ENCODE data around the gene STXBP5.

STXBP5 gene

GRCh38 chr6:147244832-147245231 is 40.6 kb downstream of the STXBP5 start (continued):
- TF ChIP-seq GLI2 (tag by site-specific recombination; IDR thresholded peaks at IDR 0.05; ENCODE audit: borderline replicate concordance, low read depth) (no peak), ZNF280D (tag by site-specific recombination; IDR thresholded peaks at IDR 0.05) (no peak), REPIN1 (tag by site-specific recombination; IDR thresholded peaks at IDR 0.05; ENCODE audit: low read depth) (no peak)

- POLR2A ChIA-PET, result no interaction called here
- no peaks in the 10 kb centered on the region for H3K4me1 ChIP-seq (ENCODE audit: control insufficient read depth, insufficient read depth, low read length)
- H3K9me3 ChIP-seq (ENCODE audit: control insufficient read depth, insufficient read depth, low read depth, low read length), result no peaks in the 10 kb centered on the region
- H3K4me3 ChIP-seq (ENCODE audit: low read depth, low read length), result no peak overlapping the region
- H3K27ac ChIP-seq (ENCODE audit: extremely low read depth, low read depth, low read length), result no peak overlapping the region
- H3K36me3 ChIP-seq (ENCODE audit: control insufficient read depth in 2 of 2, insufficient read depth in 1 of 2, low read length in 2 of 2), result peaks cover 0 to 29% of the 10 kb centered on the region in 2 experiments; a peak in 2 of 3 replicates
- TF ChIP-seq, protein P1, sequence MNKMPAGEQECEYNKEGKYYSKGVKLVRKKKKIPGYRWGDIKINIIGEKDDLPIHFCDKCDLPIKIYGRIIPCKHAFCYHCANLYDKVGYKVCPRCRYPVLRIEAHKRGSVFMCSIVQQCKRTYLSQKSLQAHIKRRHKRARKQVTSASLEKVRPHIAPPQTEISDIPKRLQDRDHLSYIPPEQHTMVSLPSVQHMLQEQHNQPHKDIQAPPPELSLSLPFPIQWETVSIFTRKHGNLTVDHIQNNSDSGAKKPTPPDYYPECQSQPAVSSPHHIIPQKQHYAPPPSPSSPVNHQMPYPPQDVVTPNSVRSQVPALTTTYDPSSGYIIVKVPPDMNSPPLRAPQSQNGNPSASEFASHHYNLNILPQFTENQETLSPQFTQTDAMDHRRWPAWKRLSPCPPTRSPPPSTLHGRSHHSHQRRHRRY (tag by site-specific recombination; IDR thresholded peaks at IDR 0.05), result no peak
- TF ChIP-seq ZNF2 (tag by site-specific recombination; IDR thresholded peaks at IDR 0.05) (no peak), ZNF600 (tag by site-specific recombination; IDR thresholded peaks at IDR 0.05) (no peak), SETDB1 (IDR thresholded peaks at IDR 0.05; ENCODE audit: insufficient read length, low read length) (no peak), ZNF121 (tag by site-specific recombination; IDR thresholded peaks at IDR 0.05) (no peak), ZNF473 (tag by site-specific recombination; IDR thresholded peaks at IDR 0.05) (no peak), ZFP37 (tag by site-specific recombination; IDR thresholded peaks at IDR 0.05) (no peak), ZNF184 (tag by site-specific recombination; IDR thresholded peaks at IDR 0.05) (no peak), INSM2 (tag by site-specific recombination; IDR thresholded peaks at IDR 0.05) (no peak), ZBTB1 (tag by site-specific recombination; IDR thresholded peaks at IDR 0.05) (no peak)
- CTCF ChIA-PET, result interaction anchor here (0.8 kb wide), 1 partner anchor 16 kb away, joined by 3 read pairs; no protein-coding TSS in a partner anchor
These were observed 41.5 kb downstream of the STXBP5 start for GRCh38 chr6:147245693-147246092.

DNA sequence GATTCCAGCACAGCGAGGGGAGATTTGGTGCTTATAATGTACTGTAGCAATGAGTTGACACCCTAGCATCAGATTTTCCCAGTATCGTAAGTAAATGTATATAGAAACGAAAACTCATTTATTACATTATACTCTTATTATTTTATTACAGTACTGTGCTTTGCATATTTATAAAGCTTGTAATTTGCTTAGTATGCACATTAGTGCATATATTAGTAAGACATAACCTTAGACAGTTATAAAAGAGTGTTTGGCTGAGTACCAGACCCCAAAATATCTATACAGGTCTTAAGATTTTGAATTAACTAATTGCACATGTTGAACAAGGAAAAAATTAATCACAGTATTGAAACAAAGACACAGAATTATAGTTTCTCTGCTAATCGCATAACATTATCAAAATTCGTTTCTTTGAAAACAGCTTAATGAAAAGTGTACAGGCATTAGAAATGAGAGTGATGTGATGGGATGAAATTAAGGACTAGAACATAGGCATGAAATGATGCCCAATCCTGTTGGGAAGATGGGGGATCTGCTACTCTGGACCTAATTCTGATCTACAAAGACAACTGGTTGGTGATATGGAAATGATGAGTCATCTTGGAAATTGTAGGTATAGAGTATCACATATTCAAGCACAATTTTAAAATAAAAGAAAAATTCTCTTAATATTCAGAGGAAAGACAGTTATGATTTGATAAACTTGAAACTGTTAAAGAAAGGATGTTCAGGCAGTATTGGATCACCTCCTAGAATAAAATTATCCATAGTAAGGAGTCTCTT is 42.8 kb downstream of the STXBP5 start:
- no peak overlapping the region for H3K4me3 ChIP-seq (ENCODE audit: low read depth, low read length)
- no peak overlapping the region for H3K27ac ChIP-seq (ENCODE audit: extremely low read depth, low read depth, low read length)
- no peaks in the 10 kb centered on the region for H3K9me3 ChIP-seq (ENCODE audit: control insufficient read depth, insufficient read depth, low read depth, low read length)
- TF ChIP-seq ZBTB11 (tag by site-specific recombination; conservative IDR thresholded peaks at IDR 0.05; ENCODE audit: low read depth), result no peak
- no peak for TF ChIP-seq ZBTB17 (tag by site-specific recombination; IDR thresholded peaks at IDR 0.05)
- TF ChIP-seq ZSCAN18 (tag by site-specific recombination; IDR thresholded peaks at IDR 0.05), result no peak
- no peak for TF ChIP-seq ZNF785 (tag by site-specific recombination; IDR thresholded peaks at IDR 0.05)
- H3K36me3 ChIP-seq (ENCODE audit: control insufficient read depth in 2 of 2, insufficient read depth in 1 of 2, low read length in 2 of 2), result peaks cover 0 to 36% of the 10 kb centered on the region in 2 experiments; a peak in 1 of 3 replicates
- ChIA-PET POLR2A (no interaction called here), CTCF (no interaction called here)
- H3K4me1 ChIP-seq (ENCODE audit: control insufficient read depth, insufficient read depth, low read length), result no peaks in the 10 kb centered on the region

Data from HEK293 (cell line).